Endothelial cell of hepatic sinusoid (primary cell): ENCODE measurements around the gene DMBX1.

ENCODE experiments used
- in situ Hi-C: cut with HindIII; loops from 2 replicates; pipeline ENCODE4 v1.10.0; 2017; ENCODE audit warnings: low sequenced_read_pairs

DMBX1 gene

DNA sequence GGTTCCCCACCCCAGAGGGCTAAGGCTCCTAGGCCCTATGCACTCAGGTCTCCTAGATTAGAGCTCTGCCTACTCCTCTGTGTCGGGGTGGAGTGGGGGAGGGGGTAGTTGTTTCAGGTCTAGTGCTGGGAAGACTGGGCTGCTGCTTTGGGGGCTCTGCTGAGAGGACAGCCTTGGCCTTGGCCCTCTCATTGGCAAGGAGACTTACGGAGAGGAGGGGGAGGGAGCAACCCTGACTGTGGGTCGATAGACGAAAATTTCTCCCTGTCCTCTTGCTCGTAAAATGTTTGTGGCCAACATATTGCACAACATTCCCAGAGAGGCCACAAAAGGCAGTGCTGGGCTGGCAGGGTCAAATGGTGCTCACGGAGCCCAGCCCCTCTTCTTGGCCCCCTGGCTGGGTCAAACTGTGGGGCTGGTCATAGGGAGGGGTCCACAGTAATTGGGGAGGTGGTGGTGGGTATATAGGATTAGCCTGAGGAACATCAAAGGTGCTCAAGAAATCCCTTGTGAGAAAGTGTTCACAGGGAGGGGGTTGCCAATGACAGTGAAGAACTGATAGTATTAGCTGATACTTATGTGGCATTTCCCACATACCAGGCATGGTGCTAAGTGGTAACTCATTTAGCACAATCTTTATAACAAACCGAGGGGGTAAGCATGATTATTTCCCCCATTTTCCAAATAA lies 8.5 kb upstream of the DMBX1 start:
- in situ Hi-C loops, result no loop called here

DNA sequence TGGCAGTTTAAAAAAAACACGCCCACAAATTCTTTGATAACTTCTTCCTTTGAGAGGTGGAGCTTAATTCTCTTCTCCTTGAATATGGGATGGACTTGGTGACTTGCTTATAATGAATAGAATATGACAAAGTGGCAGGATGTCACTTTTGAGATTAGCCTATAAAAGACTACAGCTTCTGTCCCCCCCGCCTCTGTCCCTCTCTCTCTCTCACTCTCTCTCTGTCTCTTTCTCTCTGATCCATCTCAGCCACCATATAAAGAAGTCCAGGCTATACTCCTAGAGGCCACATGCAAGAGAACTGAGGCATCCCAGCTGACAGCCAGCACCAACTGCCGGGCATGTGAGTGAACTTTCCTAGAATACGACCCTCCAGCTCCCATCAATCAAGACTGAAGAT lies 7.7 kb upstream of the DMBX1 start:
- in situ Hi-C loops, result no loop called here

DNA sequence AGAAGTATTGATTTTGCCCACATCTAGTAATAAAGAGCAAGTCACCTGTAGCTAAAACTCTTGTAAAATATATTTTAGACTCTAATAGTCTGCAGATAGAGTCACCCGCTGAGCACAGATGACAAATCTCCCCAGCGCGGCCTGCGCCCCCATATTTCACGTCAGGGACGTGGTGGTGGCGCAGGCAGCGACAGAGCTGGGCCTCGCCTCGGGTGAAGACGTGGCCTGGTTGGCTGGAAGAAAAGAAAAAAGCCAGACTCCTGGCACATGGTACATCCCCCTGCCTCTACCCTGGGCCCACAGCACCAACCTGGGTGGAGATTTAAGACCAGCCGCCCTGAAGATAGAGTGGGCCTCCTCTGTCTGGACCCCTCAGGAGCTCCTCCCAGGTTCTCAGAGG lies 6.0 kb upstream of the DMBX1 start:
- in situ Hi-C loops, result no loop called here

DNA sequence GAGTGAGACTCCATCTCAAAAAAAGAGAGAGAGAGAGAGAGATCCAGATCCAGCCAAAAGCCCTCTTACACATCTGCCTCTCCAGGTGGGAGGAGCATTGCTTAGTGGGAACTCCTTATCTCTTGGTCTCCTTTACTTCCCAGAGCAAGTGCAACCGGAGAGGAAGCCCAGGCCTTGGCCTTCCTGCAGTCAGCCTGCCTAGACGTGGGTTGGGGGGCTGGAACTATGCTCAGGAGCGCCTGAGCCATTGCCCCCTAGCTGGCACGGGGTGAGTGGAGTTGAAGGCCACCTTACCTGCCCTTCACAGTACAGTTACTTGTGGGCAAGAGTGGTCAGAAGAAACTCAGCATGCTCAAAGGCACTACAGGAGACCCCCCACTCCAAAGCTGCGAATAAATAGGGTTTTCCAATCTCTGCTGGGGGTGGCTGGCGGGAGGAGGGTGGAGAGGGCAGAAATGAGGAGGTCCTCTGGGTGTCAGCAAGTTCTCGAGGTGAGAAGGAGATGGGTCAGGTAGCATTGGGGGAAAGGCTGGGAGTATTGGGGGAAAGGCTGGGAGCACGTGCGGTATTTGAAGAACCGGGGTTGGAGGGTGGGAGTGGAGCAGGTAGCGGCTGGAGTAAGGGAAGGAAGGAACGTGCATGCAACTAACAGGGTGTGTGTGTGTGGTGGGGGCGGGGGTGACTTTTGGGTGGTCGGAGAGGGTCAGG lies 4.7 kb upstream of the DMBX1 start:
- in situ Hi-C loops, result no loop called here

DNA sequence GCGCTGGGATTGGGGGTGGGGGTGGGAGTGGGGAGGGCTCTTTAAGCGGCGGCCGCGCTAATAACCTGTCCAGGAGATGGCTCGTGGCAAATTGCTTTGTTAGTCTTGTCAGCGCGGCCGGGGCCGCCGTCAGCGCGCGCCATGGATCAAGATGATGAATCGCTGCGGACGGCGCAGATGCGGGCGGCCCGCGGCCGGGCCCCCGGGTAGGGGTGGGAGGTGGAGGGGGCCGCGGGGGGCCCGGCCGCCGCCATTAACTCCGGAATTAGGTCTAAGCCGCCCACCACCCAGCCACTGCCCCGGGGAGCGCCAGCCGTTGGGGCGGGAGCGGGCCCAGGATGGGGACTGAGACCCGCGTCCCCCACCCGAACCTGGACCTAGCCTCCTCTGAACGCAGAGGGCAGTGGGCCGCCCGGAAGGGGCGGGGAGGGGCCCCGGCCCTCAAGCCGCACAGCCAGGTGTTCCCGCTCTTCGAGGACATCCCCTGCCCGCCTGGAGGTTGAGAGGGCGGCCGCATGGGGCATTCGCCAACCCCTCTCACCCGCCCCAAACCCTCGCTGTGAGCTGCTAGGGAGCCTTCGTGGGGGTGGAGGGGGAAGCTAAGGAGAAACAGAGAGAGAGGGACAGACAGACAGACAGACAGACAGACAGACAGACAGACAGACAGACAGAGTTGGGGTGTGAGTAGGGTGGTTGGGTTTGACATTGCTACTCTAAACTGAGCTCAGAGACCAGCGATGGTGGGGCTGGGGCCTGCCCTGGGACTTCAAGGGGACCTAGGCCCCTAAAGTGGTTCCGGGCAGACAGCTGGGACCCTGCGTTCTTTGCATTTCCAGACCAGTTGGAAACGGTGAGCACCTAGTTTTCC lies 3.8 kb upstream of the DMBX1 start:
- in situ Hi-C loops, result no loop called here

DNA sequence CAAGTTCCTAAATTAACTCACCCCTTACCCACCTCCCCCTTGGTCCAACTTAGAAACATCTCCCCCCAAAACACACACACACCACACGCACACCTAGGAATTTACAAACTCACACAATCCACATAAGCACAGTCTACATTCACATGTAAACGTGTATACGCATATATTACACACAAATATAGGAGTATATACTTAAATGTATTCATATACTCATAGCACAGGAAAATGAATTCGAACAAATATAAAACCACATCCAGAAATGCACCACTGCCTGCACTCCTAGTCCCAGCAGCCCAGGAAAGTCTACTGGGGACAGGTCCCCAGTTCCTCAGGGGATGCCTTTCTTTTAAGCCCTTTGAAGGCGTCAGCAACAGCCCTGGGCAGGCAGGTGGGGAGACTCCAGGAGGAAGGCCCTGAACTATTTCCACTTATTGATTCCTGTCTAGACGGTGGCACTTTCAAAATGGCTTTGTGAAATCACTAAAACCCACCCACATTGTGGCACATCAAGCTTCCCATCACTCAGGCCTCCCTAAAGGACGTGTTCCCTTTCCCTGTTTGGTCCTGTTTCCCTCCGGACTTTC lies 3.1 kb upstream of the DMBX1 start:
- in situ Hi-C loops, result no loop called here

DNA sequence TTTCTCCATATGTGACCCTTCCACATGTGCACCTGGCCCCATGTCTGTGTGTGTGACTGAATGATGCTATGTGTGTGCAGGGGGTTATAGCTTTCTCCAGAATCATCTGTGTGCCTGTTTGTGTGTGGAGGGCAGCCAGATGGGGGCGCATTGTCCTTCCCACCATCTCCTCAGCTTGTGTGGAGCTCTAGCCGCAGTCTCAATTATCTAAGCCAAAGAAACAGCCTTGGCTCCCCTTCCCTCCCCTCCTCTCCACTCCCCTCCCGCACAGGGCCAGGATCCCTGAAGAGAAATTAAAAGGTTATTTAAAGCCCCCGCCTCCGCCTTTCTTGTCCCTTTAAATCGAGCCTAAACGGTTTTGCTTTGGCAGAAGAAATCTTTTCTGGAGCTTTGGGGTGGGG lies 1.8 kb upstream of the DMBX1 start:
- in situ Hi-C loops, result no loop called here

DNA sequence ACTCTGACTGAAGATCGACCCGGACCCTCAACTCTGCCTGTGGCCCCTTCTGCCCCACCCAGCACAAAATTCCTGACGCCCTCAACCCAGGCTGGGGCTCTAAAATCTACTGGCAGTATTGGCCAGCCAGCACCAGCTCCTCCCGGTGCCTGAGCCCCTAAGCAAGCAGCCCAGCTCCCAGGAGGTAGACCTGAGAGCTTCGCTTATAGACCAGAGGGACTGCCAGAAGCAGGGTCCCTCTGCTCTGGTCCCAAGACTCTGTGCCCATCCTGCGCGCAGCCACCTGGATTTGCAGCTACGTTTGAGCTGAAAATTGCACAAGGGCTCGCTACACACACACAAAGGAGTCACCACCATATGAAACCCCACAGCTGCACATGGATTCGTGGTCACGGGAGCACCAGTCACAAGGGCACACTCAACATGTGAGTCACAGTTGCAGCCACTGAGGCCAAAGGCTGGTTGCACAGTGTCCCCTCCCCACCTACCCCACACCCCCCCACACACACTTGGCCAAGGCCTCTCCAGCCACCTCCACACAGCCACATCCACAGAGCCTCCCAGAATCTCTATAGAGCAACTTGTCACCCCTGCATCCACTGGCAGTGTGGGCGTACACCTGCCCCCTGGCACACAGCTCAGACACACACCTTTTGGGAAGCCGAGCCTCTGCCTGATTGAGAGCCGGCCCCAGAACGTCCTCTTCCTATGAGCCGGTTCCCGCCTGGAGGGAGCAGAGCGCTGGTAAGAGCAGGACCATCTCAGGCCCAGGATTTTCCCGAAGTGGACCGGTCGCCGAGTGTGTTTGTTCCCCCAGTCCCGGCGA lies 1.1 kb upstream of the DMBX1 start:
- in situ Hi-C loops, result no loop called here

DNA sequence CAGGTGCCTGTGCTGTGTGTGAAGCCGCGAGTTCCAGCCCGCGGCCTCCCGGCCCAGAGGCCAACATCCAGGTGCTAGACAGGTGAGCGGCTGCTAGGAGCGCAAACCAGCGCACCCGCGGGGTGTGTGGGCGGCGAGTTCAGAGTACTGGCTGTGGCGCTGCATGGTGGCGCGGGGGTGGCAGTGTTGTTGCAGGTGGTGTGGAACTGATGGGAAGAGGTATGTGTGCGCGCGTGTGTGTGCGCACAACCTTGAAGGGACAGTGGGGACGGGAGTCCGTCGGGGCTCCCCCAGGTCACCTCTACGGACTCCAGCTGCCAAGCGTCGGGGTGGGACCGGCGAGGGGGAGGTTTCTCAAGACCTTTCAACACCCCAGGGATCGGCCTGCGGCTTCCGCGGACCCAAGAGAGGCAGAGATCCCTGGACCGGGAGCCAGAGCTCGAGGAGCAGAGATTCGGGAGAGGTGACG lies 433 bp upstream of the DMBX1 start:
- in situ Hi-C loops, result no loop called here

DNA sequence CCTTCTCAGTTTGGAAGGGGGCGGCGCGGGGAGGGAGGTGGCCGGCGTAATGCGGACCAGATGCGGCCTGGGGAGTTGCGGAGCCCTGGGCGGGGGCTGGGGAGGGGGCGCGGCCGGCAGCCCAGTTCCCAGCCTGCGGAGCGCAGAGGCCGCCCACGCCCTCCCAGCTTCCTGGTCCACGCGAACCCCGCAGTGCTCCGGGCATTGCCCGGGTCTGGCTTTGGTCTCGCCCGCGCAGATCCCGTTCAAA lies 695 bp downstream of the DMBX1 start:
- in situ Hi-C loops, result loop anchor here (10.0 kb wide), 1 partner anchor 56 kb away; no protein-coding TSS in a partner anchor

DNA sequence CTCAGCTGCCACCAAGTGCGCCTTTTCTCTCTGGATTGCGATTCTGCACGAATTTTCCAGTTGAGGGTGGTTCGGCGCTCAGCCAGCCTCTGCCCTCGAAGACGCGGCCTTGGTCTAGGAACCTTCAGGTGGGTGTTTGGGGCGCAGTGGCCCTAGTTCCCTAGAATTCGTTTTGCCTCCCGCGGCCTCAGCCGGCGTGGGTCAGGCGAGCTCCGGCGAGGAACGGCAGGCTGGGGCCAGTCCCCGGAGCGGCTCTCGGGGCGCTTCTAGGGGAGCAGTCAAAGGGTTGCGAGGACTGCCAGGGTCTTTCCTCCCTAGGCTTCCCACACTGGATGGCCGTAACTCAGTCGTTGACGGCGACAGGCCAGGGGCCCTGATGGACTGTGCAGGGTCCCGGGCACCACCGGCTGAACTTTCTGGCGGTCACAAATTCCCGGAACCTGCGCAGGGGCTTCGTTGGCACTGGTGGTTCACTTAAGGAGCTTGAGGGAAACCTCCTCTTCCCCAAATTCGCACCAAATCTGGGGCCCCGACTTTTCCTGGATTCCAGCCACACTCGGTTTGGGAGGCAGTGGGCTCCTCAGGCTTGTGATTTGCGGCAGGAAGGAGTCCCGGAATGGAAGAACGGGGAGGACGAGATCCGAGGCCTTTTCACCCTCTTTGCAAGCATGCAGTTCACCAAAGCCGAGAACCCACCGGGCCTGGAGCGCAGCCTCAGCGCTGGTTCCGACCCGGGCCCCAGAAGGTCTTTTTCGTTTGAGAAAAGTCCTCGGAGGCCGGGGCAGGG lies 1.2 kb downstream of the DMBX1 start:
- in situ Hi-C loops, result loop anchor here (10.0 kb wide), 1 partner anchor 56 kb away; no protein-coding TSS in a partner anchor

DNA sequence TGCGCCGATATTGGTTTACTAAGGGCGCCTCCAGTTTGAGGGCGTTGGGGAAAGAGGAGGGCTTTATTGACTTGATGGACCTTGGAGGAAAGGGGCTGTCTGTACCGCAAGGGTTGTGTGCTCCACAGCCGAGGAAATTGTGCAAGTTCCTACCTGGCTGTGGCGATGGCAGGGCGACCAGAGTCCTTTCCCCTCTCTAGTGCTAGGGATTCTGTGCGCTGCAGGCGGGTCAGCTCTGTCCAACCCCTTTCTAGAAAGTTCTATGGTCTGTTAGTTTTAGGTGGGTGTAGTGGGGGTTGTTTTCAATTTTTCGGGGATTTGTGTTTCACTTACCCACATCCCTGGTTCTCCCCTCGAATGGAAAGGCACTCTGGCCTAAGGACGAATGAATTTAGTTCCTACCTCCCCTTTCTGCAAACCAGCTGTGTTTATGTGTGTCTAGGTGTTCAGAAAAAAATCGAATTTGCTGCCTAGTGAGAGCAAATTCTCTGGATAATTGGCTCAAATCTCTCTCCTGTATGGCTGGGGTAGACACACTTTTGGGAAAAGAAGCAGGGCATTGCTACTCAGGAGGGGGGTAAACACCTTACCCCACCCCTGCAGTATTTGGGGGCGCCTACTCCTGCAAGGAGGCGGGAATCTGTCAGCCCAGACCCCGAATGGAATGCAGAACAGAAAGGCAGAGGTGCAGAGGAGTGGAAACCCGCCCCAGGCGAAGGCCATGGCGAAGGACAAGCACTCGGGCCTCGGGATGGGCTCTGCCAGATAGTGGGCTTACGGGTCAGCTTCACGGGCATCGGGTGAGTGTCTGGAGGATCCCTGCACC lies 2.0 kb downstream of the DMBX1 start:
- in situ Hi-C loops, result loop anchor here (10.0 kb wide), 1 partner anchor 57 kb away; no protein-coding TSS in a partner anchor

DNA sequence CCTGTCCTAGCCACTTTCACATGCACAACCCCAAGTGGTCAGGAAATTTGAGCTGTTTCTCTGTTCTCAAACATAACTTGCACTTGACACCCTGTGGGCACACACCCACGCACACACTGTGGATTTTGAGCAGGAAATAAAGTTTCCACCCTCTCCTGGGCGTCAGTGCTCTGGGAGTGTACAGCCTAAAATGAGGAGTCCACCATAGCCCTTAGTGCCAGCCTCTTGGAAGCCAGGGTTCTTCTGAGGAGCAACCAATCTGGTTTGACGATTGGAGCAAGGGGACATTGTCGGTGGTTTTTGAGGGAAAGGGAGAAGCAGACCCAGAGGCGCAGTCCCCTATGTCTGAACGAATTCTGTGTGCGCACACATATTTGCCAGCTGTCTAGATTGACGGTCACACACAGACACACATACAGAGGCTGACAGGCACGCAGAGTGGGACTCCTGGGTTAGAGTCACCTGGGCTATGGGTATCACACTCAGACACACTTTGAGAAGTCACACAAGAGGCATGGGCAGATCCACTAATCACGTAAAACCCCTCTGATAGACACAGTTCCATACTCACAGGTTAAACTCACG lies 2.7 kb downstream of the DMBX1 start:
- in situ Hi-C loops, result loop anchor here (10.0 kb wide), 1 partner anchor 58 kb away; no protein-coding TSS in a partner anchor

DNA sequence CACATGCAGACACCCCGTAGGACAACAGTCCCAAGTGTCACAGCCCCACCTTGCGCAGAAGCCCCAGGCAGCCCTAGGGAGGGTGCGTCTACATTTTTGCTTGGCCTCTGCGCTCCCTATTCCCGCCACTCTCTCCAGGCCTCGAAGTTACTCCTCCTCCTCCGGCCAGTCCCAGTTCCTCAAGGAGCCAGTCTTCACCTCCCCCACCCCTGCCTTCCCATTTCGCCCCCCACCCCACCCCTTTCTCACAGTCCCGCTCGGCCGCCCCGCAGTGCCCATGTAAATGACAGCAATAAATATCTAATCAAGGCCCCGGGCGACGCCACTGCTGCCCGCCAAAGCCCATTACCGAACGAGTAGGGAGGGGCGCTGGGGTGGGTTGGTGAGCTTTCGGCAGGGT lies 3.2 kb downstream of the DMBX1 start:
- in situ Hi-C loops, result loop anchor here (10.0 kb wide), 1 partner anchor 58 kb away; no protein-coding TSS in a partner anchor

DNA sequence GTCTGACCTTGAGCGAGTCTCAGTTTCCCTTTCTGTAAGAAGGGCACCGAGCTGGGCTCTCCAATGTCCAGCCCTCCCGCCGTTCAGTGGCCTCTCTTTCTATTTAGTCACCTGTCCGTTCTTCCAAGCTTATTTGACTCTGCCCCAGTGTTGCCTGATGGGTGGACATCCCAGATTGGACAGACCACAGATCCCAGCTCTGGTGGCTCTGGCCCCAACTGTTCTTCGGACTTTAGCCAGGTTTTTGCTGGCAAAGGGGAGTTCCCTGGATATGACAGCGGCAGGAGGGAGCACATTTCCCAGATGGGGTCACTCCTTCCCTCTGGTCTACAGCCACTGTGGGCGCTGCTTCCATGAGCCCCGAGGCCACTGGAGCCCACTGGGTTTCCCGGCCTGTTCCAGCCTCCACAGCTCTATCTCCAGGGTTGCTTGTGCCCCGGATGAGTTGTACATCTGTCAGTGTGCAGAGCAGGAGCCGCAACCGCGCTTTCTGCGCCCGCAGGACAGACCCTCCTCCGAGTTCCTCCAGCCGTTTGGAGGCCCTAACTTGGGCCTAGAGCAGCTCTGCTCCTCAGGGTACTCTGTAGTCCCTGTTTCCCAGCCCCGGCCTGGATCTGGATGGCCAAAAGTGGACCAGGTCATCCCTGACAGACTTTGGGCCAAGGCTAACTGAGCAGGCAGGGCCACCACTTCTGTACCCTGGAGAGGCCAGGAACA lies 3.8 kb downstream of the DMBX1 start:
- in situ Hi-C loops, result loop anchor here (10.0 kb wide), 1 partner anchor 59 kb away; no protein-coding TSS in a partner anchor

DNA sequence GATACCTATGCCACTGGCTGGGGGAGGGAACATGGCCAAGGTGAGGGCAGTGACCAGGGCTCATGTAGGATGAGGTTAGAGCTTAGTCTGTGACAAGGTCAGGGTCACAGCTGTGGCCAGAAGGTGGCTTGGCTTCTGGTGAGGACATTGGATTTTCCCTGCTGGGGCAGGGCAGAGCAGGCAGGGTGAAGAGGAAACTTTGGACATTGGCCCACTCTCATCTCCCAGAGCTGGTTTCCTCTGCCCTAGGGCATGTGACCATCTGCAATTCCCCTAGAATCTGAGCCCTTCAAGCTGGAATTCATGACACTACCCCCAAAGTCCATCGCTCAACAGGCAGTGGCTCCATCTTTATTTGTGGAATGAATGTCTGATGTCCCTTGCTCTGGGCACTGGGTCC lies 5.3 kb downstream of the DMBX1 start:
- in situ Hi-C loops, result loop anchor here (5.0 to 10.0 kb wide), 2 partner anchors 60 to 98 kb away; no protein-coding TSS in a partner anchor

DNA sequence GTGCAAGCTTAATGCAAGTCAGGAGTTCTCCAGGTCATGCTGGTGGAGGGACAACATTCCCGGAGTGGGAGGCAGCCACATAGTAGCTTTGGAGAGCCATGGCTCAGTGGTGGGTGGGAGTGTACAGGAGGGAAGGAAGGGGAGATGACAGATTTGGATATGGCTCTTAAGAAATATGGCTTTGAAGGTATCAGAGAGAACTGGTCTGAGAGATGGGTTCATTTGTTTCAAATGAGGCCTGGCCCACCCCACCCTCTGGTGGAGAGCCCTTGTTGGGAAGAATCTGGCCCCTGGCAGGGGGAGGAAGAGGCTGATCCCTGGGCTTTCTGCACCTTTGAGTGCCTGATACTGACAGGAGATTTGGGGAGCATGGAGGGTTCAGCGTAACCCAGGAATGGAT lies 6.1 kb downstream of the DMBX1 start:
- in situ Hi-C loops, result loop anchor here (5.0 to 10.0 kb wide), 2 partner anchors 61 to 98 kb away; no protein-coding TSS in a partner anchor
